ENCODE data around the gene CBY1. TPM values are rescaled to one million over a fixed set of nuclear protein-coding genes. Genes with fewer than 3 reads are reported as not detected.
A peak's percentile ranks its signal among the peaks of the same experiment; 100 is the strongest.

Gene CBY1
- total and polyA plus RNA-seq, 10 of the 15 experiments (the other 5 are each of a cell fraction or from before 2014, with no cell fraction given) = 7.3 to 18.6 (median 11.9) TPM

GRCh38 chr22:38656256-38657044 lies at the start of gene CBY1, which contains the start of gene FAM227A (continued):
- TF ChIP-seq RELB (IDR thresholded peaks at IDR 0.05; ENCODE audit: low read depth) (peak; percentile 75), SMC3 (IDR thresholded peaks at IDR 0.05; ENCODE audit: borderline replicate concordance, low read length) (no peak), ZNF592 (IDR thresholded peaks at IDR 0.05) (no peak), FOXK2 (IDR thresholded peaks at IDR 0.05) (peak; percentile 98), SIX5 (IDR thresholded peaks at IDR 0.05; ENCODE audit: low read depth, low read length, severe bottlenecking) (peak; percentile 46), TCF7 (IDR thresholded peaks at IDR 0.05; ENCODE audit: borderline replicate concordance) (no peak), RB1 (IDR thresholded peaks at IDR 0.05; ENCODE audit: borderline replicate concordance) (peak; percentile 73; the same call in 1 of the 2 replicates), LARP7 (IDR thresholded peaks at IDR 0.05) (peak; percentile 58; the same call in 1 of the 2 replicates), MXI1 (IDR thresholded peaks at IDR 0.05; ENCODE audit: low read depth, low read length) (peak; percentile 93), IRF3 (IDR thresholded peaks at IDR 0.05) (no peak), RELA (IDR thresholded peaks at IDR 0.05; ENCODE audit: borderline replicate concordance, partially characterized antibody) (no peak), TCF3 (IDR thresholded peaks at IDR 0.05; ENCODE audit: borderline replicate concordance, insufficient read depth, low read depth, low read length) (no peak), SUZ12 (IDR thresholded peaks at IDR 0.05; ENCODE audit: unreplicated experiment) (no peak), IKZF1 (conservative IDR thresholded peaks at IDR 0.05) (peak; percentile 46), BMI1 (IDR thresholded peaks at IDR 0.05; ENCODE audit: borderline replicate concordance) (peak; percentile 95), POU2F2 (IDR thresholded peaks at IDR 0.05; ENCODE audit: borderline replicate concordance, low read depth, low read length) (peak; percentile 64; the same call in 1 of the 3 replicates), CUX1 (IDR thresholded peaks at IDR 0.05; ENCODE audit: insufficient replicate concordance, low read depth, low read length) (no peak), SREBF1 (IDR thresholded peaks at IDR 0.05; ENCODE audit: low read length) (peak; percentile 98)
